ENCODE results near the gene CYP1B1.

Gene CYP1B1

DNA sequence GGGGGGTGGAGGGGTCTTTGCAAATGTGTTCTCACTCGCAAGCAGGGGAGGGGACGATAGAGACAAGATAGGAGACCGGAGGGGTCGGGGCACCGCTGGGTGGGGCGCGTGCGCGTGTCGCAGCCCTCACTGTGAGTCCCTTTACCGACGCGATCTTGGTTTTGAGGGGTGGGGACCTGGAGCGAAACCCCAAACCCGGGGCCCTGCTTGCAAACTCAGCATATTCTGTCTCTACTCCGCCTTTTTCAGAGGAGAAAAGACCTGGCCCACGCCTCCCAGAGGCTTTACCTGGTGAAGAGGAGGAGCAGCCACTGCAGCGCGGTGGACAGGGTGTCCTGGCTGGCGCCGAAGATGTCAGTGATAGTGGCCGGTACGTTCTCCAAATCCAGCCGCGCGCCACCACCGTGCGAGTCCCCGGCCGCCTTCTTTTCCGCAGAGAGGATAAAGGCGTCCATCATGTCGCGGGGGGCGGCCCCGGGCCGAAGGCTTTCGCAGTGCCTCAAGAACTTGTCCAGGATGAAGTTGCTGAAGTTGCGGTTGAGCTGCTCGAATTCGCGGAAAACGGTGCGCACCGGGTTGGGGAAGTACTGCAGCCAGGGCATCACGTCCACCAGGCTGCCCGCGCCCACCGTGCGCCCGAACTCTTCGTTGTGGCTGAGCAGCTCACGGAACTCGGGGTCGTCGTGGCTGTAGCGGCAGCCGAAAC is 1.7 kb downstream of the CYP1B1 start:
- no peak overlapping the region for H3K27ac ChIP-seq (ENCODE audit: low read depth, low read length)
- no peaks in the 10 kb centered on the region for H3K9me3 ChIP-seq (ENCODE audit: control insufficient read depth, insufficient read depth, low read length)
- H3K4me3 ChIP-seq (ENCODE audit: low read depth, low read length): peak overlapping the region; percentile 56

DNA sequence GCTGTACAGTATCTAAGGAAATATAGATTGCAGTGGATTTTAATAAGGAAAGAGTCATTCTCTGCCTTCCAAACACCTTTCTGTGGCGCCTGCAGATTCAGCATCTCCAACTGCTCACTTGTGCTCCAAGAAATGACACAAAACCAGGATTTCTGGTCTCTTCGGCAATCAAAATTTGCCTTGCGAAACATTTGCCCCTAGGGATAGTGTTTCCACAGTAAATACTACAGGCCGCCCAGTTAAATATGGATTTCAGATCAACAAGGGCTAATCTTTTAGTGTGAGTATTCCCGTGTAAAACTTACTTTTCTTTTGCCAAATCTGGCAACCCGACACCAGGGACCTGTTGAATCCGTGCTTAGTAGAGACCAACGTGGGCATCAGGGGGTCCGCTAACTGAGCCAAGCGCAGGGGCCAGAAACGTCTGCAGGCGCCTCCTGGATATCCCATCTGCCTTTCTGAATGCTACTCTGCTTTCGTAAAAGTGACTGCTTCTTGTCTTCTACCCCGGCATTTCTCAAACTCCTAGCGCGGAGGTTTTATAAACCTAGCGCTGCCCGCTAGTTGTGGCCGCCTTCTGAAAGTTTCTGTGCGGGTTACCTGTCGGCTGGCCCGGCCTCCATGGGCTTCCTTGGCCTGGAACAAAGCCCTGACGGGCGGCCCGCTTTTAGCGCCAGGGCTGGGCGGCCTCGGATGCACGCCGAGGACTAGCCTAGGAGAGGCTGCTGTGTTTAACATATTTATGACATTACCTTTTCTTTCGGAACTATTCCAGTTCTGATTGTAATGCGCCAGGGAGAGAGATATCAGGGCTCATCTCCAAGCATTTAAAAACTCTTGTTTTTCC is 2.5 kb downstream of the CYP1B1 start:
- Histone ChIP-seq H3K9ac (ENCODE audit: low read depth, low read length) (no peak overlapping the region), H3K27ac (ENCODE audit: low read depth, low read length) (no peak overlapping the region), H3K36me3 (ENCODE audit: control insufficient read depth, insufficient read depth, low read length) (no peaks in the 10 kb centered on the region), H3K4me3 (ENCODE audit: low read depth, low read length) (peak overlapping the region; percentile 56), H3K27me3 (ENCODE audit: control insufficient read depth, insufficient read depth, low read length) (peaks cover 63% of the 10 kb centered on the region), H3K9me3 (ENCODE audit: control insufficient read depth, insufficient read depth, low read length) (no peaks in the 10 kb centered on the region), H3K4me1 (ENCODE audit: control insufficient read depth, insufficient read depth, low read length) (peaks cover 22% of the 10 kb centered on the region)

More for the DNA sequence above, 1.7 kb downstream of the CYP1B1 start:
- H3K27me3 ChIP-seq (ENCODE audit: control insufficient read depth, insufficient read depth, low read length): peaks cover 63% of the 10 kb centered on the region
- no peaks in the 10 kb centered on the region for H3K36me3 ChIP-seq (ENCODE audit: control insufficient read depth, insufficient read depth, low read length)
- peaks cover 29% of the 10 kb centered on the region for H3K4me1 ChIP-seq (ENCODE audit: control insufficient read depth, insufficient read depth, low read length)
- no peak overlapping the region for H3K9ac ChIP-seq (ENCODE audit: low read depth, low read length)

DNA sequence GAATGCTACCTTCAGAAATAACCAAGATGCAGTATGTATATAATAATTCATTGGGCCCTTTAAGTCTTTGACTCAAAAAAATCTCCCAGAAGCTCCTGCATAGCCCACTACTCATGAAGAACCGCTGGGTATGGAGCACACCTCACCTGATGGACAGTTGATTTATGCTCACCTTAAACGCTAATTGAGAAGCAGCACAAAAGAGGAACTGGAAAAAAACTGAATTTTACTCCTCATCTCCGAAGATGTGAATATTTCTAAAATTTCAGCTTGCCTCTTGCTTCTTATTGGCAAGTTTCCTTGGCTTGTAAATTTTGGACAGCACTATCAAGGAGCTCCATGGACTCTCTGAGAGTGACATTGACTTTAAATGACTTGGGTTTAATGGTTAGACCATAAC is 5.5 kb downstream of the CYP1B1 start:
- Histone ChIP-seq H3K4me3 (ENCODE audit: low read depth, low read length) (no peak overlapping the region), H3K4me1 (ENCODE audit: control insufficient read depth, insufficient read depth, low read length) (peaks cover 19% of the 10 kb centered on the region), H3K9ac (ENCODE audit: low read depth, low read length) (no peak overlapping the region), H3K9me3 (ENCODE audit: control insufficient read depth, insufficient read depth, low read length) (no peaks in the 10 kb centered on the region), H3K36me3 (ENCODE audit: control insufficient read depth, insufficient read depth, low read length) (no peaks in the 10 kb centered on the region), H3K27ac (ENCODE audit: low read depth, low read length) (no peak overlapping the region), H3K27me3 (ENCODE audit: control insufficient read depth, insufficient read depth, low read length) (peaks cover 48% of the 10 kb centered on the region)

DNA sequence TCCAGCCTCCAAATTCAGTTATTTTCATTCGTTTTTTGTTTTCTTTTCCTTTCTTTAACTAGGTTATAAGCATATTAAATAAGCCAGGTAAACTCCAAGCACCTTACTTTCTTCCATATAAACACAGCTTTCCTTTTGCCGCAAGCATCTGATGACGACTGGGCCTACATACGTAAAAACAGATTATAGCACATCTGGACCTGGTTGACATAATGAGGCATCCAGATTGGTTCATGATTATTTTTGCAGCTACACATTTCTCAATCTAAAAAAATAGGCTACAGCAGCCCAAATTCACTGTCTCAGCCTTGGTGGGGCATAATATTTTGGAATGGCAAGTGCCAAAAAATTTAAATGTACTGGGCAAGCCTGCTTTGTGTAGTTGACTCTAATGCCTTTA is 7.7 kb downstream of the CYP1B1 start:
- H3K4me3 ChIP-seq (ENCODE audit: low read depth, low read length): no peak overlapping the region
- no peaks in the 10 kb centered on the region for H3K36me3 ChIP-seq (ENCODE audit: control insufficient read depth, insufficient read depth, low read length)
- H3K27me3 ChIP-seq (ENCODE audit: control insufficient read depth, insufficient read depth, low read length): peaks cover 25% of the 10 kb centered on the region
- H3K27ac ChIP-seq (ENCODE audit: low read depth, low read length): no peak overlapping the region
- H3K9me3 ChIP-seq (ENCODE audit: control insufficient read depth, insufficient read depth, low read length): no peaks in the 10 kb centered on the region
- H3K4me1 ChIP-seq (ENCODE audit: control insufficient read depth, insufficient read depth, low read length): peaks cover 11% of the 10 kb centered on the region
- no peak overlapping the region for H3K9ac ChIP-seq (ENCODE audit: low read depth, low read length)

DNA sequence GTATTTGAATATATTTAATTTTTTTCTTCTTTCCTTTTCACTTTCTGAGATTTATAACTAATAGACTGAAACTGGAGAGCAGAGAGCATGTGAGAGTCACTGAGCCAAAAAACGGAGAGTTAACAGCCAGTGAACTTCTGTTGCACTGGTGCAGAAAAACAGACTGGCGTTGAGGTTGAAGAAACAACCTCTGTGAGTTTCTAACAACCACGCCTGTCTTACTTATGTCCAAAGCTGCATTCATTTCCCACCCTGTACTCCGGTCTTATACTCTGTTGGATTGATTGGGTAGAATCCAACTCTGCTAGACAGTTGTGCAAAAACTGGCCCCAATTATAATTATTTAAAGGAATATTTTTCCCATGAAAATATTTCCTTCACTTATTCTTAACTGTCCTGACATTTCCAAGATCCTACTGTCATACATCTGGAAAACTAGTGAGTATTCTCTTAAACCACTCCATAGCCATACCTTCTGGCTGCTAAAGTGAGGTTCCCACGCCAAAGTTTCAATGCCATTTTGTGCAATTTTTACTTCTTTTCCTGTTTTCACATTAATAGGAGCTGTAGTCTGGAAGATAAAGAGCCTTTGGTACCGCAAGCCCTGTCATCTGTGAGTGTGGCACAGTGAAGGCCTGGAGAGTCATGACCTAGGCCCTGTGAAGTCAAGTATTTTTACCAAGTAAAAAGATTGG is 9.4 kb downstream of the CYP1B1 start:
- Histone ChIP-seq H3K4me3 (ENCODE audit: low read depth, low read length) (no peak overlapping the region), H3K9ac (ENCODE audit: low read depth, low read length) (no peak overlapping the region), H3K9me3 (ENCODE audit: control insufficient read depth, insufficient read depth, low read length) (no peaks in the 10 kb centered on the region), H3K27me3 (ENCODE audit: control insufficient read depth, insufficient read depth, low read length) (peaks cover 9% of the 10 kb centered on the region; the same call in 1 of the 2 replicates), H3K36me3 (ENCODE audit: control insufficient read depth, insufficient read depth, low read length) (no peaks in the 10 kb centered on the region), H3K4me1 (ENCODE audit: control insufficient read depth, insufficient read depth, low read length) (0 out of 2 replicates have a peak, but pooled peaks cover 4% of the 10 kb centered on the region), H3K27ac (ENCODE audit: low read depth, low read length) (no peak overlapping the region)

DNA sequence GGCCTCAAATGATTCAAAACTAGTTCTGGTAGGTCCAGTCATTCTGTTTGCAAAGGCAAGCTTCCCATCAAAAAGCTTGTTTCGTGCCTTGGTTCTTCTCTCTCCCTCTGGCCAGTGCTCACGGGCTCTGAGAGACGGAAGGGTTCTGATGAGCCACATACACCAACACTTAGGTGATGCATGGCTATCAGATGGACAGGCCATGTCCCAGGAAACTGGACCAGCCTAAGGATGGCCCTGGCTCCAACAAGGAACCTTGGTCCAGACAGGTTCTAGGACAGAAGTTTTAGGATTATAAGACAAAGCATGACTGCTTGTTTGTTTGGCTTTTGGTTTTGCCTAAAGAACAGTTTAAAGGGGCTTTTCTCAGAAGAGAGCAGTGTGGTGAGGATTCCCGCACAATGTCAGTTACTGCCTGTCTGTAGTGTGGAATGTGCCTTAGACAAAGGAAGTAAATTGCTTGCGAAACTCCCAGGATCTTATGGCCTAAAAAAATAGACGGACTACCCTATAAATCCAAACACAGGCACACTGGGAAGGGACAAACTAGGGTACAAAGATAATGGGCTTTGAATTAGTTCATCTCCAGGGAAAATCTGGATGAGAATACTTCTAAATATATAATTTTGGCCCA is 10.3 kb downstream of the CYP1B1 start:
- H3K9me3 ChIP-seq (ENCODE audit: control insufficient read depth, insufficient read depth, low read length): no peaks in the 10 kb centered on the region
- no peak overlapping the region for H3K27ac ChIP-seq (ENCODE audit: low read depth, low read length)
- H3K27me3 ChIP-seq (ENCODE audit: control insufficient read depth, insufficient read depth, low read length): 0 out of 2 replicates have a peak, but pooled peaks cover under 1% of the 10 kb centered on the region
- no peak overlapping the region for H3K9ac ChIP-seq (ENCODE audit: low read depth, low read length)
- H3K36me3 ChIP-seq (ENCODE audit: control insufficient read depth, insufficient read depth, low read length): no peaks in the 10 kb centered on the region
- no peak overlapping the region for H3K4me3 ChIP-seq (ENCODE audit: low read depth, low read length)
- H3K4me1 ChIP-seq (ENCODE audit: control insufficient read depth, insufficient read depth, low read length): 0 out of 2 replicates have a peak, but pooled peaks cover 4% of the 10 kb centered on the region

DNA sequence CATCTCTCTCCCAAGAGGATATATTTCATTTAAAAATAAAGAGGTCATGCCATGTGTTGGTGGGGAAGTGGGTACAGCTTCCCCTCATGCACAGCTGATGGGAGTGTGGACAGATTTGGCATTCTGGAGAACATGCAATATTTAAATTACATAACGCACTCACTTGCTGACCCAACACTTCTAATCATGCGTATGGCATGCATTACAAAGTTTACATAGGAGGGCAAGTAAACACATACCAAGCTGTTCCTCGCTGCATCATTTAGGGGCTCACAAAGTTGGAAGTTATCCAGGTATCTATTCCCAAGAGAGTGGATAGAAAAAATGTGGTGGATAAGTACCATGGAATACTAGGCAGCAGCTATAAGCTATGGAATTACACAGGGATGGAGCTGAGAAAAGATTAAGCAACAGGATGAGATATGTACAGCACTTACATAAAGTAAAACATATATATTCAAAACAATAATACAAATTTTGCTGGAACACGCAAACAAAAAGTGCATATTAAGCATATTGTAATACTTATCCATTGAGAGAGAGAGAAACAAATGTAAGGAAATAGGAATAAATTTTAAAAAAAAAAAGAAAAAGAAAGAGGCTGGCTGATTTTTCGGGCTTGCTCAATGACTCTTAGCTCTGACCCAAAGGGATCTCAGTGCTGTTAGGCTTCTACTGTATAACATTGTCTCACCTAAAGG is 11.0 kb downstream of the CYP1B1 start:
- Histone ChIP-seq H3K4me3 (ENCODE audit: low read depth, low read length) (no peak overlapping the region), H3K9me3 (ENCODE audit: control insufficient read depth, insufficient read depth, low read length) (no peaks in the 10 kb centered on the region), H3K4me1 (ENCODE audit: control insufficient read depth, insufficient read depth, low read length) (0 out of 2 replicates have a peak, but pooled peaks cover 4% of the 10 kb centered on the region), H3K27ac (ENCODE audit: low read depth, low read length) (no peak overlapping the region), H3K9ac (ENCODE audit: low read depth, low read length) (no peak overlapping the region), H3K36me3 (ENCODE audit: control insufficient read depth, insufficient read depth, low read length) (no peaks in the 10 kb centered on the region), H3K27me3 (ENCODE audit: control insufficient read depth, insufficient read depth, low read length) (no peaks in the 10 kb centered on the region)

DNA sequence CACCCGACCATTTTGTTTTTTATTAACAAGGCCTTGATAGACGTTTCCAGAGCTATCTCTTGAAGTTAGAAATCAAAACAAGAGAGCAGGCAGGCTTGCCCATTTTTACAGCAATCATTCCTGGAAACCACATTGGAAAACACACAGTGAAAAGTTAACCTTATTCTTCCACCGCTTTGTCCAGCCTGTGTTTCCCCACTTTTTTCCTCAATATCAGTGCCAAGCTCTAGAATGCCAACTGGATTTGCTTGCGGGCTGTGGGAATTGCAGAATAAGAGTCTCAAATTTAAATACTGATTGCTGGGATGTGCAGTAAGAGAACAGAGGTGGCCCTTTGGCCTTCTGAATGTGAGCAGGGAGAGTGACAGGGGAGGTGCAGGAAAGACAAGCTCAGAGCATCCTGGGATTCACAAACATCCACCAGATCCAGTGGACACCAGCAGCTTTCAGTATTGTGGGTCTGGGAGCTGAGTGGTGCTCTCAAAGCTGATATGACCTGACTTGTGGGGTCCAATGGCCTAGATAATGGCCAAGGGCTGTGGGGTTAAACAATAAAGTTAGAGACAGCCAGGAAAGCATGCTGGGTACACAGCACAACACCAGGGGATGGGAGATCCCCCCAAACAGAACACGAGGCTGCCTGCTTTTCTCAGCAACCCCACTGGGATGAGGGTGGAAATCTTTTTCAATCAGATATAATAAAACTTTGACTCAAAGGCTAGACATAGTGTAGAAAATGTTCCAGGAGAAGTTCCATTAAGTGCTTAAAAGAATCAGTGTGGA is 15.5 kb downstream of the CYP1B1 start:
- H3K4me1 ChIP-seq (ENCODE audit: control insufficient read depth, insufficient read depth, low read length): no peaks in the 10 kb centered on the region
- no peak overlapping the region for H3K27ac ChIP-seq (ENCODE audit: low read depth, low read length)
- H3K9me3 ChIP-seq (ENCODE audit: control insufficient read depth, insufficient read depth, low read length): no peaks in the 10 kb centered on the region
- no peak overlapping the region for H3K4me3 ChIP-seq (ENCODE audit: low read depth, low read length)
- no peaks in the 10 kb centered on the region for H3K36me3 ChIP-seq (ENCODE audit: control insufficient read depth, insufficient read depth, low read length)
- no peak overlapping the region for H3K9ac ChIP-seq (ENCODE audit: low read depth, low read length)
- H3K27me3 ChIP-seq (ENCODE audit: control insufficient read depth, insufficient read depth, low read length): no peaks in the 10 kb centered on the region

DNA sequence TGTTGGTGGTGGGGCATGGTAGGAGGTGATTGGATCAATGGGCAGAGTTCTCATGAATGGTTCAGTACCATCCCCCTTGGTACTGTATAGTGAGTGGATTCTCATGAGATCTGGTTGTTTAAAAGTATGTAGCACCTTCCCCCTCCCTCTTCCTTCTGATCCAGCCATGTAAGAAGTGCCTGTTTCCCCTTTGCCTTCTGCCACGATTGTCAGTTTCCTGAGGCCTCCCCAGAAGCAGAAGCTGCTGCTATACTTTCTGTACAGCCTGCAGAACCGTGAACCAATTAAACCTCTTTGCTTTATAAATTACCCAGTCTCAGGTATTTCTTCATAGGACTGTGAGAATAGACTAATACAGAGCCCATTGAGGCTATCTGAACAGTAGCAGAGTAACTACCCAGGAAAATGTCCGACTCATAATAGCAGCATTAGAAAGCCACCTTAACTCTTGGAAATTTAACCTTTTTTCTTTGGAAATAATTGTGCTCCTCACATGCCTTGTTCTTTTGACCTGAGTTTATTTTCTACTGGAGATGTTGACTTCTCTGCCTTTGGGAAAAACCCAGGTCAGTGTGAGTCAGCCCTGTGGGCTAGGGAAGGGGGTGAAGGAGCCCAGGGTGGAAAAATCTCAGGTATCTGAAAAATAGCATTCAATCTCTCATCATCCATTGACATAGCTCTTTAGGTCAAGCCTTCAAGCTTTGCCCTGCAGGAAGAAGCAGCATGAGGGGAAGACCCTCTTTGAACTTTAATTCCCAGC is 18.1 kb downstream of the CYP1B1 start:
- no peaks in the 10 kb centered on the region for H3K36me3 ChIP-seq (ENCODE audit: control insufficient read depth, insufficient read depth, low read length)
- H3K9ac ChIP-seq (ENCODE audit: low read depth, low read length): no peak overlapping the region
- no peaks in the 10 kb centered on the region for H3K4me1 ChIP-seq (ENCODE audit: control insufficient read depth, insufficient read depth, low read length)
- H3K4me3 ChIP-seq (ENCODE audit: low read depth, low read length): no peak overlapping the region
- no peaks in the 10 kb centered on the region for H3K27me3 ChIP-seq (ENCODE audit: control insufficient read depth, insufficient read depth, low read length)
- H3K9me3 ChIP-seq (ENCODE audit: control insufficient read depth, insufficient read depth, low read length): no peaks in the 10 kb centered on the region
- H3K27ac ChIP-seq (ENCODE audit: low read depth, low read length): no peak overlapping the region
